Naive B cell (primary cell): ENCODE measurements around the gene TOP2A. TPM values are rescaled to one million over a fixed set of nuclear protein-coding genes. Genes with fewer than 3 reads are reported as not detected.

Experiments used
- ATAC-seq, 2 donors: fragments of 150-1000 bp; cut with Tn5 transposase; 2 replicates each; pipeline ENCODE4 v1.10.0; 2021; ENCODE audit warnings: low read depth in 2 of 2, mild to moderate bottlenecking in 2 of 2, moderate library complexity in 2 of 2
- DNase-seq: peaks from one replicate; pipeline ENCODE4 v3.0.0; 2022
- H3K27ac Mint-ChIP-seq, 6 donors: one replicate each; pipeline ENCODE4 v1.8.0; 2020 to 2022; ENCODE audit warnings: mild to moderate bottlenecking in 6 of 6, mixed read lengths in 6 of 6, moderate library complexity in 5 of 6, inconsistent platforms in 2 of 6
- H3K27me3 Mint-ChIP-seq, 3 donors: one replicate each; pipeline ENCODE4 v1.8.0; 2021 to 2022; ENCODE audit warnings: mixed read lengths in 3 of 3, mild to moderate bottlenecking in 1 of 3
- H3K36me3 Mint-ChIP-seq, 2 donors: one replicate each; pipeline ENCODE4 v1.8.0; 2020 to 2022; ENCODE audit warnings: mixed read lengths in 2 of 2, inconsistent platforms in 1 of 2, mild to moderate bottlenecking in 1 of 2
- H3K4me1 Mint-ChIP-seq, 3 donors: one replicate each; pipeline ENCODE4 v1.8.0; 2020 to 2022; ENCODE audit warnings: mixed read lengths in 3 of 3, inconsistent platforms in 1 of 3, mild to moderate bottlenecking in 1 of 3, moderate library complexity in 1 of 3
- H3K4me3 Mint-ChIP-seq, 8 donors: one replicate each; pipeline ENCODE4 v1.8.0; 2020 to 2022; ENCODE audit warnings: mild to moderate bottlenecking in 8 of 8, mixed read lengths in 8 of 8, moderate library complexity in 8 of 8, inconsistent platforms in 2 of 8
- H3K9me3 Mint-ChIP-seq, 7 donors: one replicate each; pipeline ENCODE4 v1.8.0; 2020 to 2022; ENCODE audit warnings: mixed read lengths in 7 of 7, mild to moderate bottlenecking in 5 of 7, inconsistent platforms in 2 of 7, moderate library complexity in 1 of 7
- polyA plus RNA-seq, 6 donors: library from polyadenylated mRNA; unstranded; fragments of 300-500 nt; fragmentation: Illumina TruSeq; gene quantifications; one replicate each; pipeline ENCODE4 v1.2.3, GENCODE V29; 2021; ENCODE audit warnings: low read depth in 6 of 6

TOP2A gene
- polyA plus RNA-seq, 6 donors from 2014 or later = 0.49 to 1.7 (median 0.79) TPM; not detected in 1

DNA sequence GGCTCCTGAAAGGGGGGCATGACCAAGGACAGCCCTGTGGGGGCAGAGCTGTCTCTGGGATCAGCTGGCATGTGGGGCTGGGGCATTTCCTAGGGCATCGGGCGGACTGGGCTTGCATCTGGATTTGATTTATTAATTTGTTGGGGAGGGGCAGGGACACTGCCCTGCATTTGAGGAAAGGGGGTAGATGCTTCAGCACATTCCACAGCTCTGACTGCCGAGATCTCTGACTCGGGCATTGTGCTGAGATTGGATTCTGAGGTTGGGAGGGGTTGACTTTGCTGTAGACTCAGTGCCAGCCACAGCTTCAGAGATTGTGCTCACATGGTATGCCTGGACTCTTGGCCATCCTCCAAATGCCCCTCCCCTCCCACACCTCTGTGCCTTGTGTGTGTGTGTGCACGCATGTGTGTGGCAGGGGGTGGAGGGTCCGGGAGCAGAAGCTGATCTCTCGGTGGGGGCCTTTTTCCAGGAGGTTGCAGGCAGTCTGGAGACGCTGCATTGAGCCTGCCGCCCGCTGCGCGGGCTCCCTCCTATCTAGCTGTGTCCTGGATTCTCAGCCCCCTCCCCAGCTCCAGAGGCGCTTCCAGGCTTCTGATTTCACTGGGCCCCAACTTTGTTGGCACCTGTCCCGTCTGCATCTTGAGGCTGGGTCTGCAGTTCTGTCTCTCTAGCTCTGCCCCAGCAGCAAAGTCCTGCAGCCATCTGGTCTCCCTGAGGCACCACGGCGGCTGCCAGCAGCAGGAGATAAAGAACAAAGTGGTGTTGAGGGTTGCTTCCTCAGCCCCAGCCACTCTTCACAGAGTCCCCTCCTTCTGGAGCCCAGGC is 40.5 kb upstream of the TOP2A start:
- no peaks in the 10 kb centered on the region for H3K27me3 Mint-ChIP-seq
- DNase-seq (no peak), ATAC-seq (no peak)
- H3K27ac Mint-ChIP-seq = no peak overlapping the region
- H3K4me1 Mint-ChIP-seq = no peaks in the 10 kb centered on the region
- no peak overlapping the region for H3K4me3 Mint-ChIP-seq
- no peaks in the 10 kb centered on the region for H3K9me3 Mint-ChIP-seq
- H3K36me3 Mint-ChIP-seq = peaks cover 0 to 8% of the 10 kb centered on the region in 2 donors

DNA sequence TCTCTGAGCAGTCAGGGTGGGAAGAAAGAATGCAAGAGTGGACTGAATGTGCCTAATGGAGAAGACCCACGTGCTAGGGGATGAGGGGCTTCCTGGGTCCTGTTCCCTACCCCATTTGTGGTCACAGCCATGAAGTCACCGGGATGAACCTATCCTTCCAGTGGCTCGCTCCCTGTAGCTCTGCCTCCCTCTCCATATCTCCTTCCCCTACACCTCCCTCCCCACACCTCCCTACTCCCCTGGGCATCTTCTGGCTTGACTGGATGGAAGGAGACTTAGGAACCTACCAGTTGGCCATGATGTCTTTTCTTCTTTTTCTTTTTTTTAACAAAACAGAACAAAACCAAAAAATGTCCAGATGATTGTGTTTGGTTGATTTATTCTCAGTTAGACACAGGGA is 39.7 kb upstream of the TOP2A start:
- H3K9me3 Mint-ChIP-seq = peaks cover 0 to under 1% (median 0%) of the 10 kb centered on the region in 7 donors
- peaks cover 0 to 8% of the 10 kb centered on the region in 2 donors for H3K36me3 Mint-ChIP-seq
- peak overlapping the region in 2 of 6 donors; percentile 81 to 91 for H3K27ac Mint-ChIP-seq
- DNase-seq (no peak), ATAC-seq (no peak)
- no peak overlapping the region for H3K4me3 Mint-ChIP-seq
- no peaks in the 10 kb centered on the region for H3K4me1 Mint-ChIP-seq
- H3K27me3 Mint-ChIP-seq = no peaks in the 10 kb centered on the region

DNA sequence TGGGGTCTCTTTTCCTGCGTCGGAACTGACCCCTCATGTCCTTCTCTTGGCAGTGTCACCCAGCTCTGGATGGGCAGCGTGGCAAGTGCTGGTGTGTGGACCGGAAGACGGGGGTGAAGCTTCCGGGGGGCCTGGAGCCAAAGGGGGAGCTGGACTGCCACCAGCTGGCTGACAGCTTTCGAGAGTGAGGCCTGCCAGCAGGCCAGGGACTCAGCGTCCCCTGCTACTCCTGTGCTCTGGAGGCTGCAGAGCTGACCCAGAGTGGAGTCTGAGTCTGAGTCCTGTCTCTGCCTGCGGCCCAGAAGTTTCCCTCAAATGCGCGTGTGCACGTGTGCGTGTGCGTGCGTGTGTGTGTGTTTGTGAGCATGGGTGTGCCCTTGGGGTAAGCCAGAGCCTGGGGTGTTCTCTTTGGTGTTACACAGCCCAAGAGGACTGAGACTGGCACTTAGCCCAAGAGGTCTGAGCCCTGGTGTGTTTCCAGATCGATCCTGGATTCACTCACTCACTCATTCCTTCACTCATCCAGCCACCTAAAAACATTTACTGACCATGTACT is 38.8 kb upstream of the TOP2A start:
- peaks cover 0 to 1% (median 0%) of the 10 kb centered on the region in 7 donors for H3K9me3 Mint-ChIP-seq
- no peak overlapping the region for H3K4me3 Mint-ChIP-seq
- DNase-seq (no peak), ATAC-seq (no peak)
- H3K4me1 Mint-ChIP-seq = no peaks in the 10 kb centered on the region
- H3K27ac Mint-ChIP-seq = no peak overlapping the region
- peaks cover 0 to 8% of the 10 kb centered on the region in 2 donors for H3K36me3 Mint-ChIP-seq
- H3K27me3 Mint-ChIP-seq = no peaks in the 10 kb centered on the region

DNA sequence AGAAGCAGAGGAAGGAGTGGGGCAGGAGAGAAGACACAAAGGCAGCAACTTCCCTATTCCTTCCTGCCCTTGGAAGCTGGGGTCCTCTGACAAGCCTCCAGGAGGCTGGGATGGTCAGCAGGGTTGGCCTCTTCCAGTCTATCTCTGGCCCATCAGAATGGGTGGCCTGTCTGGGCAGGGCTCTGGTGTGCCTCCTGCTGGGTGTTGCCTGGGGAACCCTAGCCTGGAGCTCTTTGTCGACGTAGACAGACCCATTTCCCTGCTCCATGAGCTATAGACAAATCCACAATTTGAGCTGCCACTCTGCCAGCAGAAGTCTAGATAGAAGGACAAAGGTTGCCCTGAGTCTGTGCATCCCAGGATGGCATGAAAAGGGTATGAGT is 36.9 kb upstream of the TOP2A start:
- DNase-seq (no peak), ATAC-seq (no peak)
- H3K27ac Mint-ChIP-seq = peak overlapping the region in 1 of 6 donors; percentile 59
- peaks cover 0 to 8% of the 10 kb centered on the region in 2 donors for H3K36me3 Mint-ChIP-seq
- H3K4me3 Mint-ChIP-seq = no peak overlapping the region
- H3K4me1 Mint-ChIP-seq = peaks cover 0 to 5% (median 2%) of the 10 kb centered on the region in 3 donors
- no peaks in the 10 kb centered on the region for H3K27me3 Mint-ChIP-seq
- H3K9me3 Mint-ChIP-seq = peaks cover 0 to 1% (median 0%) of the 10 kb centered on the region in 7 donors

DNA sequence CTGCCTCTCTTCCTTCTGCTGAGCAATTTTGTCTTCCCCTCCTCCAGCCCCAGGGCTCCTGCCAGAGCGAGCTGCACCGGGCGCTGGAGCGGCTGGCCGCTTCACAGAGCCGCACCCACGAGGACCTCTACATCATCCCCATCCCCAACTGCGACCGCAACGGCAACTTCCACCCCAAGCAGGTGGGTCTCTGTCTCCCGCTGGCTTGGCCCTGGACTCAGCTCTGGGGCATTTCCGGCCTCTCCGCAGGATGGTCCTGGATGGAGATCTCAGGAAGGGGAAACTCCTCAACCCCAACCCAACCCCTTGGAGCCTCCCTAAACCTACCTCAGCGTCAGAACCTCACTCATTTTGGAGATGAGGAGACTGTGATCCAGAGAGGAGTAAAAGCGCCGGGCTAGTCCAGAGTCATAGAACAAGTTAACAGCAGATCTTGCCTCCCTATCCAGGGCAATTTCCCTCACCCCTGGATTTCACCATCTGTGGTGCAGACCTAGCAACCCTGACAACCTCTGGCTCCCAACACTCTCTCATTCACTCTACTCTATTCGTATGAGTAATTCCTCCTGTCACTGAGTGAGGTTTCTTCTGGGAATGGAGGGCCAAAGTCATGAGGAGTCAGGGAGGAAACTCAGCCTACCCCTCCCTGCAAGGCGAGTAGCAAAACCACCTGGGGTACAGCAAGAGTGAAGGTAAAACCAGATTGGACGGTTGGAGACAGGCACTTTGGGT is 36.4 kb upstream of the TOP2A start:
- ATAC-seq = no peak
- Mint-ChIP-seq H3K27me3 (no peaks in the 10 kb centered on the region), H3K36me3 (peaks cover 0 to 8% of the 10 kb centered on the region in 2 donors), H3K4me1 (peaks cover 0 to 5% (median 2%) of the 10 kb centered on the region in 3 donors), H3K9me3 (peaks cover 0 to 1% (median 0%) of the 10 kb centered on the region in 7 donors), H3K4me3 (no peak overlapping the region), H3K27ac (peak overlapping the region in 2 of 6 donors; percentile 38 to 59)
- no peak for DNase-seq

DNA sequence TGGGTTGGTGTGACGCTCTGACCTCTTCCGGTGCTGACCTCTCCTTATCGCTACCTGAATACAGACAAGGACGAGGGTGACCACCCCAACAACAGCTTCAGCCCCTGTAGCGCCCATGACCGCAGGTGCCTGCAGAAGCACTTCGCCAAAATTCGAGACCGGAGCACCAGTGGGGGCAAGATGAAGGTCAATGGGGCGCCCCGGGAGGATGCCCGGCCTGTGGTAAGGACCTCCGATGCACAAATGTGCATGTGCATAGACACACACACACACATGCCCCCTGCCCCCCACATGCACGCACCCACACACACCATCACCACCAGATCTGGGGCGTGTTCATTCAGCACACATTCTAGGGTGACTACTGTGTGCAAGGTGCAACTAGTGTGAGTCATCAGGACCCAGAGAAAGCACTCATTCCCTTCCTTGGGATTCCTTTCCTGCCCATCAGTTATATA is 35.3 kb upstream of the TOP2A start:
- no peaks in the 10 kb centered on the region for H3K27me3 Mint-ChIP-seq
- peaks cover 6 to 14% (median 11%) of the 10 kb centered on the region in 3 donors for H3K4me1 Mint-ChIP-seq
- H3K4me3 Mint-ChIP-seq = no peak overlapping the region
- ATAC-seq (no peak), DNase-seq (no peak)
- peaks cover 0 to 1% (median 0%) of the 10 kb centered on the region in 7 donors for H3K9me3 Mint-ChIP-seq
- H3K36me3 Mint-ChIP-seq = peaks cover 0 to 8% of the 10 kb centered on the region in 2 donors
- H3K27ac Mint-ChIP-seq = no peak overlapping the region

DNA sequence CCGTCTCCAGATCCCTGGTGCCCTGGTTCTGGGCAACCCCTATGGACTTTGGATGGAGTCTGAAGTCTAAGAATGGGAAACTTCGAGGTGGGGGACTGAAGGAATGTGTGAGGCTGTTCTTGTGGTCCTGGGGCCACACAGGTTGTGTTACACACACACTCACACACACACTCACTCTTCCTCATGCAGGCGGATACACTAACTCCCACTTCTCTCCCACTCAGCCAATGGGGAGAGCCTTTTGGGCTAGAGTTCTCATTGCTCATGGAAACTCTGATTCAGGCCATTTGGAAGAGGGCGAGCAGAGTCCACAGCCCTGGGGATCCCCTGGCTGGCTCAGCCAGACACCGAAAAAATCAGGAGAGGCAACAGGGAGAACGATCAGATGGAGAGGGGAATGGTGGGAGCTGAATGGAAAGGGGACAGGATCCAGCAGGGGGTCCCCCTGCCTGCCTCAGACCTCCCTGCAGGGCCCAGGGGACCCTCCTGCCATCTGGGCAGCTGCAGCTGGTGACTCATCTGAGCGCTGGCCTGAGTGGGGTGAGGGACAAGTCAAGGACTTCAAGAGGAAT is 34.6 kb upstream of the TOP2A start:
- H3K27me3 Mint-ChIP-seq = no peaks in the 10 kb centered on the region
- no peak for ATAC-seq
- DNase-seq = no peak
- H3K4me3 Mint-ChIP-seq = no peak overlapping the region
- peak overlapping the region in 2 of 6 donors; percentile 39 to 96 for H3K27ac Mint-ChIP-seq
- H3K4me1 Mint-ChIP-seq = peaks cover 10 to 20% (median 18%) of the 10 kb centered on the region in 3 donors
- peaks cover 0 to 1% (median 0%) of the 10 kb centered on the region in 7 donors for H3K9me3 Mint-ChIP-seq
- peaks cover 0 to 8% of the 10 kb centered on the region in 2 donors for H3K36me3 Mint-ChIP-seq

DNA sequence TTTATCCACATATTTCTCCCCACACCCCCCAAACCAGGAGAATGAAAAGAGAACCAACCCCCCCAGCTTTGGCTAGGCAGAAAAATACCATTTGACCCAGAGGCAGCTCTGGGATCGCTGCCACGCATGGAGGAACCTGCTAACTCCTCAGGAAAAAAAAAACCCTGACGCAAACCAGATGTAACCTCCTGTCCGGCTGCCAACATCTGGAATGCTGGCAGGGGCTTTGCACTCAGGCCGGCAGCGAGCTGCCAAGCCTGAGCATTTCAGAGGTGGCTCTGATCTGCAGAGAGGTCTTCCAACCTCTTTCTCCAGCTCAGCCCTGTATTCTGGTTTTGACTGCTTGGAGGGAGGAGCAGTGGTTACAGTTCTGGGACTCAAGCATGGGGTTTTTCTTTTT is 33.7 kb upstream of the TOP2A start:
- Mint-ChIP-seq H3K36me3 (peaks cover 0 to 8% of the 10 kb centered on the region in 2 donors), H3K4me1 (peaks cover 10 to 27% (median 21%) of the 10 kb centered on the region in 3 donors)

DNA sequence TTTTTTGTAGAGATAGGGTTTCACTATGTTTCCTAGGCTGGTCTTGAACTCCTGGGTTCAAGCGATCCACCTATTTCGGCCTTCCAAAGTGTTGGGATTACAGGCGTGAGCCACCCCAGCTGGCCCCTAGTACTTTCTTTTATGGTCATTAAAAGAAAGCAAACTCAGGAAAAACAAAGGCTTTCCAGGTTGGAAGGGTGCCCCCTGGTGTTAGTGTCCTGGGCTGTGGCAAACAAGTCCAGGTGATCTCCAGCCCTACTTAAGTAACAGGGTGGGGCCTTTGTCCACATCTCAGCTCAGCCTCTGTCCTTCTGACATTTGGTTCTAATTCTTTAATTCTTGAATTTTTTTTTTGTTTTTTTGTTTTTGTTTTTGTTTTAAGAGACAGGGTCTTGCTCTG is 32.5 kb upstream of the TOP2A start:
- peaks cover 13 to 31% (median 30%) of the 10 kb centered on the region in 3 donors for H3K4me1 Mint-ChIP-seq
- no peaks in the 10 kb centered on the region for H3K27me3 Mint-ChIP-seq
- H3K36me3 Mint-ChIP-seq = peaks cover 0 to 8% of the 10 kb centered on the region in 2 donors
- H3K27ac Mint-ChIP-seq = no peak overlapping the region
- H3K4me3 Mint-ChIP-seq = no peak overlapping the region
- ATAC-seq = peak; percentile 41 to 44
- DNase-seq = no peak
- H3K9me3 Mint-ChIP-seq = peaks cover 0 to 1% (median 0%) of the 10 kb centered on the region in 7 donors

More for the DNA sequence above, 33.7 kb upstream of the TOP2A start:
- no peak overlapping the region for H3K27ac Mint-ChIP-seq
- H3K9me3 Mint-ChIP-seq = peaks cover 0 to 1% (median 0%) of the 10 kb centered on the region in 7 donors
- H3K27me3 Mint-ChIP-seq = no peaks in the 10 kb centered on the region
- DNase-seq = no peak
- no peak overlapping the region for H3K4me3 Mint-ChIP-seq
- no peak for ATAC-seq

DNA sequence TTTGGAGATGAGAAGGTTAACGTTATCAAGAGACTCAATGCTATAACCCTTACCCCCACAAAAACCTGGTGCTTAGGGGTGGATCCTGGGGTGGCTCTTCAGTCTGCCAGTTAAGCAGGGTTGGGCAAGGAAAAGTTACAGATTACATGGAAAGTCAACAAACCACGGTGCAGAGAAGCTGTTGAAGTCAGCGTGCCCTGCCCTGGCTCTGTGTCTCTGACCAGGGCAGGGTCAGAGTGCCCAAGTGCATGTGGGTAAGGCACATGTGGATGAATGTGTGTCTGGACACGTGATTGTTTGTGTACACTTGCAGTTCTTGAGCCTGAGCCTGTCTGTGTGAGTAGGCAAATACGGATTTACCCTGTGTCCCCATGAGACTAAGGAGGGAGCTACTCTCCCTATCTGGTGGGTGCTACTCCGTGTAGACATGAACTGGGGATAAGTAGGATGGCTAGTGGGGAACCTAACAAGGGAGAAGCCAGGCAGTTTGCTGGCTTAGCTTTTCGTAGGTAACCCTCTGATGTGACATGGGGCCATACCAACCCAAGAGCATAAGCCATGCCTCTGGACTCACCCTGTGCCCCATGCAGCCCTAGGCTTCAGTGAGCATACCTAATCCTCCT is 31.1 kb upstream of the TOP2A start:
- peaks cover 0 to 1% of the 10 kb centered on the region in 2 donors for H3K36me3 Mint-ChIP-seq
- DNase-seq (no peak), ATAC-seq (no peak)
- peaks cover 0 to 1% (median 0%) of the 10 kb centered on the region in 7 donors for H3K9me3 Mint-ChIP-seq
- H3K4me3 Mint-ChIP-seq = no peak overlapping the region
- H3K4me1 Mint-ChIP-seq = peaks cover 27 to 45% (median 45%) of the 10 kb centered on the region in 3 donors
- peaks cover 0 to 5% (median 0%) of the 10 kb centered on the region in 3 donors for H3K27me3 Mint-ChIP-seq
- no peak overlapping the region for H3K27ac Mint-ChIP-seq

DNA sequence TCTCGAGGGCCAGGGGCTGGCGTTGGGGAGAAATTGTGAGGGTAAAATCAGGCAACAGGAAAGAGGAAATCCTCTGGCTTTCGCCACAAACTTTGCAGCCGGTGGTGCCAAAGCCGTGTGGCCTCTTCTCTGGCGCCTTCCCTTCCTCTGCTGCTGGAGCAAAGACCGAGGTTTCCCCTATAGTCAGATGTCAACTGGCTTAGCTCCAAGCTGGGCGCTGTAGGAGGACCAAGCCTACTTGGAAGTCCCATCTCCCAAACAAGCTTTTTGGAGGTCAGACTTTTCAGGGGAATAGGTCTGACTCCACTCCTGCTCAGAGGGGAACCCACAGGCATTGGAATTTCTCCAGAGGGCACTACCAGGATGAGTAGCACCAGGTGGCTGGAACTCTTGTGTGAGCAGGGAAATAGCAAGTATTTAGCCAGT is 30.5 kb upstream of the TOP2A start:
- Mint-ChIP-seq H3K4me1 (peaks cover 27 to 46% (median 45%) of the 10 kb centered on the region in 3 donors), H3K9me3 (peaks cover 0 to 1% (median 0%) of the 10 kb centered on the region in 7 donors), H3K27me3 (peaks cover 0 to 5% (median 0%) of the 10 kb centered on the region in 3 donors), H3K36me3 (no peaks in the 10 kb centered on the region), H3K4me3 (peak overlapping the region in 1 of 8 donors; percentile 24), H3K27ac (no peak overlapping the region)
- ATAC-seq (no peak), DNase-seq (no peak)

DNA sequence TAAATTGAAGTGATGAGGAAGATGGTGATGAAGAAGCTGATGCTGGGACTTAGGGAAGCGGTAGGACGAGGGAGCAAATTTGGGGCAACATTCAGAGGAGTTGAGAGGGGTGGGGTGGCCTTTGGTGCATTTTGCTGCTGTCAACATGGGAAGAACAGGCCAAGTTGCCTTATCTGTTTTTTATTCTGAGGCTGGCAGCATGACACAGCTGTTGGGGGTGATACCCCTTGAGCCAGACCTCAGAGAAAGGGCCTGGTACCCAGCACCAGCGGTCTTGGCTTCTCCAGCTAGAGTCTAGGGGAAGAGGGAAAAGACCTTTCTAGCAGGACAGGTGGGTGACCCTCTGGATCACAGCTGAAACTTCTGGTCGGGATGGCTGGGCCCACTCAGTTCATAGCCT is 30.1 kb upstream of the TOP2A start:
- no peak for ATAC-seq
- Mint-ChIP-seq H3K4me3 (peak overlapping the region in 2 of 8 donors; percentile 6 to 24), H3K9me3 (peaks cover 0 to 1% (median 0%) of the 10 kb centered on the region in 7 donors), H3K27ac (peak overlapping the region in 4 of 6 donors; percentile 60 to 96 (median 89)), H3K4me1 (peaks cover 27 to 46% (median 45%) of the 10 kb centered on the region in 3 donors), H3K27me3 (peaks cover 0 to 5% (median 0%) of the 10 kb centered on the region in 3 donors), H3K36me3 (no peaks in the 10 kb centered on the region)
- no peak for DNase-seq
